ENCODE results near the gene COL1A1.

The COL1A1 gene

GRCh38 chr17:50214976-50215760 is 13.7 kb upstream of the COL1A1 start:
- Histone ChIP-seq H3K4me3 (ENCODE audit: low read depth in 1 of 5, low read length in 5 of 5) (no peak overlapping the region), H3K9ac (ENCODE audit: low read length in 5 of 5) (no peak overlapping the region), H3K27ac (ENCODE audit: low read depth, low read length) (no peak overlapping the region), H3K27me3 (ENCODE audit: control insufficient read depth in 5 of 5, insufficient read depth in 4 of 5, low read length in 5 of 5) (peaks cover 6 to 20% (median 11%) of the 10 kb centered on the region in 5 donors), H3K4me1 (ENCODE audit: control insufficient read depth in 5 of 5, insufficient read depth in 5 of 5, low read length in 5 of 5) (peaks cover 2 to 40% (median 28%) of the 10 kb centered on the region in 5 donors), H3K9me3 (ENCODE audit: control insufficient read depth in 5 of 5, low read length in 5 of 5) (no peaks in the 10 kb centered on the region), H3K36me3 (ENCODE audit: control insufficient read depth in 5 of 5, insufficient read depth in 5 of 5, low read length in 5 of 5) (no peaks in the 10 kb centered on the region)

DNA sequence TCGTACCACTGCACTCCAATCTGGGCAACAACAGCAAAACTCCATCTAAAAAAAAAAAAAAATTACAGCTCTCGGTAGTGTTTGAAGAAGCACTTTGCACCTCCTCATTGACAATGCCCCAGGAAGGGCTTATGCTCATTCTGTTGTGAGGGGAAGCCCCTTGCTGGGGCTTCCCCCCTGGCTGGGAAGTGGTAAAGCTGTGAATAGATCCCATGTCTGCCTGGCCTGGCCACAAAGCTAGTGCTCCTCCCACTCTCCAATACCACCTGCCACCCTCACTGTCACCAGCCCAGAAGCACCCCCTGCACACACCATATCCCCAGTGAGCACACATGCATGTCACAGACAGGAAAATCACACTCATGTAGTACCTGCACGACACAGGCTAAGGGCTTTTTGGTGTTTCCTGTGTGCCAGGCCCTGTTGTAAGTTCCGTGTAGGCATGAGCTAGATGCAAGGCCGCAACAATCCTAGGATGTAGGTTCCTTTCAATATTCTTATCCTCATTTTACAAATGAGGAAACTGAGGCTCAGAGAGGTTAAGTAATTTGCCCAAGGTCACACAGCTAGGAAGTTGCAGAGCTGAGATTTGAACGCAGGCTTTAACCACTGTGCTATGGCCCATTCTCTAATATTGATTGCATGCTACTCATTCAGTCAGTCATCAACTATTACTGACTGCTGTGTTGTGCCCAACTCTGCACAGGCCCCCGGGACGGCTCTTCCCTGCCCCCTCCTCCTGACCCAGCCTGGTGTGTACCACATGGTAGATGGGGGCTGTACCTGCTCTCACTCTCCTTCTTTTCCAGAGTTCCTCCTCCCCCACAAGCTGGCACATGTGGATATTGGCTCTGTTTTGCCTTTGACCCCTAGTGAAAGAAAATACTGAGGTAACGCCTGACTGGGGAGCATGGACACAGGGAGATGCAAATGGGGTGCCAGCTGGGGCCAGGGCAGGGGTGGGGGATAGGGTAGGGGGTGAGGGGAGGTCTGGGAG is 11.9 kb upstream of the COL1A1 start:
- Histone ChIP-seq H3K4me1 (ENCODE audit: control insufficient read depth in 5 of 5, insufficient read depth in 5 of 5, low read length in 5 of 5) (peaks cover 0 to 33% (median 24%) of the 10 kb centered on the region in 5 donors), H3K4me3 (ENCODE audit: low read depth in 1 of 5, low read length in 5 of 5) (no peak overlapping the region), H3K27me3 (ENCODE audit: control insufficient read depth in 5 of 5, insufficient read depth in 4 of 5, low read length in 5 of 5) (peaks cover 9 to 36% (median 21%) of the 10 kb centered on the region in 5 donors), H3K27ac (ENCODE audit: low read depth, low read length) (no peak overlapping the region), H3K9me3 (ENCODE audit: control insufficient read depth in 5 of 5, low read length in 5 of 5) (no peaks in the 10 kb centered on the region), H3K36me3 (ENCODE audit: control insufficient read depth in 5 of 5, insufficient read depth in 5 of 5, low read length in 5 of 5) (no peaks in the 10 kb centered on the region), H3K9ac (ENCODE audit: low read length in 5 of 5) (no peak overlapping the region)

- Histone ChIP-seq H3K9ac (ENCODE audit: low read length in 5 of 5) (no peak overlapping the region), H3K36me3 (ENCODE audit: control insufficient read depth in 5 of 5, insufficient read depth in 5 of 5, low read length in 5 of 5) (no peaks in the 10 kb centered on the region), H3K4me1 (ENCODE audit: control insufficient read depth in 5 of 5, insufficient read depth in 5 of 5, low read length in 5 of 5) (peaks cover 0 to 31% (median 15%) of the 10 kb centered on the region in 5 donors), H3K4me3 (ENCODE audit: low read depth in 1 of 5, low read length in 5 of 5) (no peak overlapping the region), H3K9me3 (ENCODE audit: control insufficient read depth in 5 of 5, low read length in 5 of 5) (no peaks in the 10 kb centered on the region), H3K27me3 (ENCODE audit: control insufficient read depth in 5 of 5, insufficient read depth in 4 of 5, low read length in 5 of 5) (peaks cover 9 to 43% (median 26%) of the 10 kb centered on the region in 5 donors), H3K27ac (ENCODE audit: low read depth, low read length) (no peak overlapping the region)
Measured at GRCh38 chr17:50212121-50212843, 10.9 kb upstream of the COL1A1 start.

GRCh38 chr17:50211249-50212120 is 10.1 kb upstream of the COL1A1 start:
- Histone ChIP-seq H3K27ac (ENCODE audit: low read depth, low read length) (peak overlapping the region; percentile 58), H3K27me3 (ENCODE audit: control insufficient read depth in 5 of 5, insufficient read depth in 4 of 5, low read length in 5 of 5) (peaks cover 9 to 48% (median 29%) of the 10 kb centered on the region in 5 donors), H3K9ac (ENCODE audit: low read length in 5 of 5) (no peak overlapping the region), H3K4me3 (ENCODE audit: low read depth in 1 of 5, low read length in 5 of 5) (no peak overlapping the region), H3K36me3 (ENCODE audit: control insufficient read depth in 5 of 5, insufficient read depth in 5 of 5, low read length in 5 of 5) (no peaks in the 10 kb centered on the region), H3K4me1 (ENCODE audit: control insufficient read depth in 5 of 5, insufficient read depth in 5 of 5, low read length in 5 of 5) (peaks cover 0 to 34% (median 15%) of the 10 kb centered on the region in 5 donors), H3K9me3 (ENCODE audit: control insufficient read depth in 5 of 5, low read length in 5 of 5) (no peaks in the 10 kb centered on the region)

DNA sequence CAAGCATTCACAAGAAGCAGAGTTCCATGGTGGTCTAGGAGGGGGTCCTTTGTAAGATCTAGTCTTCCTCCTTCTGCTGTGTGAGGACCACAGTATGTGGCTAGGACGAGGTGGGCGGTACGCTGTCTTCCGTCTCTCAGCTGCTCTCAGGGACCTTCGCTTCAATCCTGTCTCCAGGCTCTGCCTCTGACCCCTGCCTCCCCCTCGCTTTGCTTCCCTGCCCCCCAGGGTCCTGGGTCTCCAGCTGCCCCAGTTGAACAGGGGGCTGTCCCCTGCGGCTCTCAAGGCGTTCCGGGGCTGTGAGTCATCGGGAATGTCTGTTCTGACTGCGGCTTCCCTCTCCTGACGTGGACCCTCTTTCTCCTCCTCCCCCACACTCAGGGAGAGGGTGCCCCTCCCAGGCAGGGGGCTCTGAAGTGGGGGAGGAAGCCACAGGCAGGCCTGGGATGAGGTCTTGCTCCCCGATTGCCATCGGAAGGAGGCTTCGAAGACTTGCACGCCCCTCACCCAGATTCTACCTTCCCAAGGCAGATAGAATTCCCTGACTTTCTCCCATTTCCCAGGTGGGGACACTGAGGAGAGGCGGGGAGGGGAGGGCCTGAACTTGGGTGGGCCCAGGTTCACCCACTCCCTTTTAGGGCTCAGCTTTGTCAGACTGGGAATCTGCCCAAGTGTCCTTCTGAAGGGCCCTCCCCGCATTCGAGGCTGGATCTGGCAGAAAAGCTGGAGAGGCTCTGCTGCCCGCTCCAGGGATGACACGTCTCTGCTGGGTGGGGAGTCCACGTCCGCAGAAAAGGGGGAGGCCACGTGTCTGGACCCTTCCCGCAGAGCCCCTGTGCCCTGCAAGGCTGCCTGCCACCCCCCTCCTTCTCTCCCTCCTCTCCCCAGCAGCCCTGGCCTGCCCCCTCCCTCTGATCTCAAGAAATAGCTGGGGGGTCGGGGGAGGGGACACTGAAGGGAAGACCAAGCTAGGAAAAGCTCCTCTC is 9.1 kb upstream of the COL1A1 start:
- Histone ChIP-seq H3K9ac (ENCODE audit: low read length in 5 of 5) (peak overlapping the region in 2 of 5 donors; percentile 8 to 28), H3K4me3 (ENCODE audit: low read depth in 1 of 5, low read length in 5 of 5) (peak overlapping the region in 1 of 5 donors; percentile 32), H3K27me3 (ENCODE audit: control insufficient read depth in 5 of 5, insufficient read depth in 4 of 5, low read length in 5 of 5) (peaks cover 9 to 51% (median 30%) of the 10 kb centered on the region in 5 donors), H3K36me3 (ENCODE audit: control insufficient read depth in 5 of 5, insufficient read depth in 5 of 5, low read length in 5 of 5) (no peaks in the 10 kb centered on the region), H3K27ac (ENCODE audit: low read depth, low read length) (peak overlapping the region; percentile 58), H3K4me1 (ENCODE audit: control insufficient read depth in 5 of 5, insufficient read depth in 5 of 5, low read length in 5 of 5) (peaks cover 0 to 39% (median 19%) of the 10 kb centered on the region in 5 donors), H3K9me3 (ENCODE audit: control insufficient read depth in 5 of 5, low read length in 5 of 5) (no peaks in the 10 kb centered on the region)

GRCh38 chr17:50209472-50210239 is 8.2 kb upstream of the COL1A1 start:
- Histone ChIP-seq H3K9me3 (ENCODE audit: control insufficient read depth in 5 of 5, low read length in 5 of 5) (no peaks in the 10 kb centered on the region), H3K9ac (ENCODE audit: low read length in 5 of 5) (peak overlapping the region in 1 of 5 donors; percentile 28), H3K4me3 (ENCODE audit: low read depth in 1 of 5, low read length in 5 of 5) (peak overlapping the region in 1 of 5 donors; percentile 32), H3K27ac (ENCODE audit: low read depth, low read length) (peak overlapping the region; percentile 58), H3K36me3 (ENCODE audit: control insufficient read depth in 5 of 5, insufficient read depth in 5 of 5, low read length in 5 of 5) (no peaks in the 10 kb centered on the region), H3K4me1 (ENCODE audit: control insufficient read depth in 5 of 5, insufficient read depth in 5 of 5, low read length in 5 of 5) (peaks cover 0 to 41% (median 26%) of the 10 kb centered on the region in 5 donors), H3K27me3 (ENCODE audit: control insufficient read depth in 5 of 5, insufficient read depth in 4 of 5, low read length in 5 of 5) (peaks cover 9 to 51% (median 37%) of the 10 kb centered on the region in 5 donors)

- H3K9ac ChIP-seq (ENCODE audit: low read length in 5 of 5) = no peak overlapping the region
- H3K27ac ChIP-seq (ENCODE audit: low read depth, low read length) = peak overlapping the region; percentile 6
- peaks cover 0 to 44% (median 31%) of the 10 kb centered on the region in 5 donors for H3K4me1 ChIP-seq (ENCODE audit: control insufficient read depth in 5 of 5, insufficient read depth in 5 of 5, low read length in 5 of 5)
- H3K36me3 ChIP-seq (ENCODE audit: control insufficient read depth in 5 of 5, insufficient read depth in 5 of 5, low read length in 5 of 5) = no peaks in the 10 kb centered on the region
- no peak overlapping the region for H3K4me3 ChIP-seq (ENCODE audit: low read depth in 1 of 5, low read length in 5 of 5)
- peaks cover 12 to 54% (median 41%) of the 10 kb centered on the region in 5 donors for H3K27me3 ChIP-seq (ENCODE audit: control insufficient read depth in 5 of 5, insufficient read depth in 4 of 5, low read length in 5 of 5)
- H3K9me3 ChIP-seq (ENCODE audit: control insufficient read depth in 5 of 5, low read length in 5 of 5) = no peaks in the 10 kb centered on the region
Measured at GRCh38 chr17:50209133-50209471, 7.7 kb upstream of the COL1A1 start.

GRCh38 chr17:50208611-50209061 is 7.2 kb upstream of the COL1A1 start:
- no peak overlapping the region for H3K9ac ChIP-seq (ENCODE audit: low read length in 5 of 5)
- peaks cover 12 to 59% (median 44%) of the 10 kb centered on the region in 5 donors for H3K27me3 ChIP-seq (ENCODE audit: control insufficient read depth in 5 of 5, insufficient read depth in 4 of 5, low read length in 5 of 5)
- H3K27ac ChIP-seq (ENCODE audit: low read depth, low read length) = peak overlapping the region; percentile 6

More at GRCh38 chr17:50208611-50209061, 7.2 kb upstream of the COL1A1 start:
- Histone ChIP-seq H3K4me3 (ENCODE audit: low read depth in 1 of 5, low read length in 5 of 5) (no peak overlapping the region), H3K4me1 (ENCODE audit: control insufficient read depth in 5 of 5, insufficient read depth in 5 of 5, low read length in 5 of 5) (peaks cover 0 to 45% (median 32%) of the 10 kb centered on the region in 5 donors), H3K9me3 (ENCODE audit: control insufficient read depth in 5 of 5, low read length in 5 of 5) (no peaks in the 10 kb centered on the region), H3K36me3 (ENCODE audit: control insufficient read depth in 5 of 5, insufficient read depth in 5 of 5, low read length in 5 of 5) (no peaks in the 10 kb centered on the region)

Measured in subcutaneous abdominal adipose tissue (tissue), 5 donors.